Liver (tissue), 3 donors: Measurements from ENCODE around the gene FAM210A.

Experiments used
- ATF3 ChIP-seq: IDR thresholded peaks from 2 replicates; pipeline ENCODE4 v1.6.1; 2016; ENCODE audit warnings: antibody characterized with exemption
- FOXA2 ChIP-seq: IDR thresholded peaks from 2 replicates; pipeline ENCODE4 v1.6.1; 2016; ENCODE audit warnings: antibody characterized with exemption
- JUND ChIP-seq, 2 donors: IDR thresholded peaks; 2 replicates each; pipeline ENCODE4 v1.6.1; 2016; ENCODE audit warnings: antibody characterized with exemption in 2 of 2
- MAX ChIP-seq: IDR thresholded peaks from 2 replicates; pipeline ENCODE4 v1.6.1; 2016; ENCODE audit warnings: antibody characterized with exemption
- RAD21 ChIP-seq, 2 donors: IDR thresholded peaks; 2 replicates each; pipeline ENCODE4 v1.6.1; 2016; ENCODE audit warnings: antibody characterized with exemption in 2 of 2, mild to moderate bottlenecking in 2 of 2
- REST ChIP-seq: IDR thresholded peaks from 2 replicates; pipeline ENCODE4 v1.6.1; 2016; ENCODE audit warnings: antibody characterized with exemption, mild to moderate bottlenecking
- SP1 ChIP-seq: IDR thresholded peaks from 2 replicates; pipeline ENCODE4 v1.6.1; 2018; ENCODE audit warnings: antibody characterized with exemption, mild to moderate bottlenecking
- TAF1 ChIP-seq: conservative IDR thresholded peaks from 2 replicates; pipeline ENCODE4 v1.6.1; 2016; ENCODE audit warnings: antibody characterized with exemption, mild to moderate bottlenecking
- YY1 ChIP-seq: IDR thresholded peaks from 2 replicates; pipeline ENCODE4 v1.6.1; 2016; ENCODE audit warnings: antibody characterized with exemption, mild to moderate bottlenecking
- TF ChIP-seq, protein P1 (sequence below): fragments of 150-350 bp; IDR thresholded peaks from 2 replicates; pipeline ENCODE4 v1.5.1; 2017; ENCODE audit warnings: improper control_type of control experiment, low read depth, low read length; ENCODE audit not compliant: missing input control
- donor health status: healthy.
- donor health status: healthy.

DNA sequence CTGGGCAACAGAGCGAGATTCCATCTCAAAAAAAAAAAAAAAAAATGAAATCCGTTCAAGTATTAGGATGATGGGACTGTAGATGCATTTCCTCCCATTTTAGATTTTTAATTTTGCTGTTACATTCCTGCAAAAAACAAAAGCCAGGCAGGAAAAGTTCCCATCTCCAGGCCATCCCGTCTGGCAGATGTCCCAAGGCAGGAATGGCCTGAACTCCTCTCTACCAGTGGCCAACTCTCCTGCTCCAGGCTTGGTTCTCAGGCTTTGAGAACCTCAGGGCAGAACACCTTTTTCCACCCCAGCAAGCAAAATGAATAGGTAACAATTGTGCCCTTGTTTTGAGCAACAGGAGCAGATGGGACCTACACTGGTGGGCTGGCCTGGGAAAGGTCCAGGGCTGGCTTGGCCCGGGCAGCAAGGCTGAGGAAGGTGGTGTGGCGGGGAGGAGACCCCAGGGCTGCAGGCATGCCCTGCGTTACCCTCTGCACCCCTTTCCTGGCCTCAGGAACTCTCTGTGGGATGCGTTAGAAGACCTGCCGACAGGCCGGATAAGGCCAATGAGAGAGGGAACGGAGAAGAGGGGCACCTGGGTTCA, 86.0 kb downstream of the FAM210A start:
- no peak for TF ChIP-seq REST
- TF ChIP-seq, protein P1, sequence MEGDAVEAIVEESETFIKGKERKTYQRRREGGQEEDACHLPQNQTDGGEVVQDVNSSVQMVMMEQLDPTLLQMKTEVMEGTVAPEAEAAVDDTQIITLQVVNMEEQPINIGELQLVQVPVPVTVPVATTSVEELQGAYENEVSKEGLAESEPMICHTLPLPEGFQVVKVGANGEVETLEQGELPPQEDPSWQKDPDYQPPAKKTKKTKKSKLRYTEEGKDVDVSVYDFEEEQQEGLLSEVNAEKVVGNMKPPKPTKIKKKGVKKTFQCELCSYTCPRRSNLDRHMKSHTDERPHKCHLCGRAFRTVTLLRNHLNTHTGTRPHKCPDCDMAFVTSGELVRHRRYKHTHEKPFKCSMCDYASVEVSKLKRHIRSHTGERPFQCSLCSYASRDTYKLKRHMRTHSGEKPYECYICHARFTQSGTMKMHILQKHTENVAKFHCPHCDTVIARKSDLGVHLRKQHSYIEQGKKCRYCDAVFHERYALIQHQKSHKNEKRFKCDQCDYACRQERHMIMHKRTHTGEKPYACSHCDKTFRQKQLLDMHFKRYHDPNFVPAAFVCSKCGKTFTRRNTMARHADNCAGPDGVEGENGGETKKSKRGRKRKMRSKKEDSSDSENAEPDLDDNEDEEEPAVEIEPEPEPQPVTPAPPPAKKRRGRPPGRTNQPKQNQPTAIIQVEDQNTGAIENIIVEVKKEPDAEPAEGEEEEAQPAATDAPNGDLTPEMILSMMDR = no peak
- TF ChIP-seq YY1 = no peak
- no peak for TF ChIP-seq ATF3
- no peak for TF ChIP-seq SP1
- TF ChIP-seq FOXA2 = no peak
- TF ChIP-seq TAF1 = no peak
- no peak for TF ChIP-seq MAX
- TF ChIP-seq JUND (IDR thresholded peaks at IDR 0.05) = no peak
- TF ChIP-seq RAD21 (IDR thresholded peaks at IDR 0.05) = no peak
